Smooth muscle cell of the brain vasculature (primary cell): ENCODE measurements around the gene NFATC4.
"Not testable (repeated sequence)": the region's sequence is repeated elsewhere in the genome, so short reads cannot be mapped to it uniquely, and the experiment has no call there.

Experiments used
- DNase-seq: peaks from one replicate; pipeline ENCODE4 v3.0.0-alpha.2; 2012; ENCODE audit warnings: low read depth, low spot score

NFATC4 gene

DNA sequence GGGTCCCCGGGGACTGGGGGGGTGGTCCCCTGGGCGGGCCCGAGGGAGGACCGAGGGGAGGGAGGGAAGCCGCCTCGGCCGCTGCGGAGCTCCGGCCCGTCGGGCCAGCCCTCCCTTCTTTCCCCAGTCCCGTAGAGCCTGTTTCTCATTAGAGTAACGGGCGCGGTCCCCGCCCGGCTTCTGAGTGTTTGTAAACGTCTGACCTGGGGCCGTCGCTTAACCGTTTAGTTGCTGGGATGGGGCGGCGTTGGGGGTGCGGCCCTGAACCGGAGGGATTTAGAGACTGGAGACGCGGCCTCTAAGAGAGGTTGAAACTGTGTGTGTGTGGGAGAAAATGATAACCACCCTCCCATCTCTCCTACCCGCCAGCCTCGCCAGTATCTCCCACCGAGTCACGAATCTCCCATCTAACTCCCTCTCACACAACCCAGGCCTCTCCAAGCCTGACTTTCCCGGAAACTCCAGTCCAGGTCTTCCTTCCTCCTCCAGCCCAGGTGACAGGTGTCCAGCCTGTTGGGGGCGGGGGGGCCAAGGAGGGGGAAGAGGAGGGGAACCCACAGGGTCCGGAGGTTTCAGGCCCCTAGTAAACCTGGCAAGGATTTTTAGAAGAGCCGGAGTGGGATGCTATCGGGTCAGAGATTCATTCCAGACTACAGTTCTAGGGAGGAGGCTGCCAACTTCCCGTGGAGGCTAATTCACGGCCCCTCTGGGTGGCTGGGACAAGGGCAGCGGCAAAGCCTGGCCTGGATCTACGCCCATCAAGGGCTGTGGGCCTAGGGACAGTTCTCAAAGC is 1.1 kb upstream of the NFATC4 start:
- peak; percentile 89 for DNase-seq

DNA sequence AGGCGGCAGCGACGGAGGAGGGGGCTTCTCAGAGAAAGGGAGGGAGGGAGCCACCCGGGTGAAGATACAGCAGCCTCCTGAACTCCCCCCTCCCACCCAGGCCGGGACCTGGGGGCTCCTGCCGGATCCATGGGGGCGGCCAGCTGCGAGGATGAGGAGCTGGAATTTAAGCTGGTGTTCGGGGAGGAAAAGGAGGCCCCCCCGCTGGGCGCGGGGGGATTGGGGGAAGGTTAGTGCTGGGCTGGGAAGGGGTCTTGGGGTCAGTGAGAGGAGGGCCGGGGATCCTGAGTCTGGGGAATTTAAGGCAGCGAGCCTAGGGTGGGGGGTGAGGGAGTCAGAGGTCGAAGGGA is 203 bp downstream of the NFATC4 start:
- no peak for DNase-seq

DNA sequence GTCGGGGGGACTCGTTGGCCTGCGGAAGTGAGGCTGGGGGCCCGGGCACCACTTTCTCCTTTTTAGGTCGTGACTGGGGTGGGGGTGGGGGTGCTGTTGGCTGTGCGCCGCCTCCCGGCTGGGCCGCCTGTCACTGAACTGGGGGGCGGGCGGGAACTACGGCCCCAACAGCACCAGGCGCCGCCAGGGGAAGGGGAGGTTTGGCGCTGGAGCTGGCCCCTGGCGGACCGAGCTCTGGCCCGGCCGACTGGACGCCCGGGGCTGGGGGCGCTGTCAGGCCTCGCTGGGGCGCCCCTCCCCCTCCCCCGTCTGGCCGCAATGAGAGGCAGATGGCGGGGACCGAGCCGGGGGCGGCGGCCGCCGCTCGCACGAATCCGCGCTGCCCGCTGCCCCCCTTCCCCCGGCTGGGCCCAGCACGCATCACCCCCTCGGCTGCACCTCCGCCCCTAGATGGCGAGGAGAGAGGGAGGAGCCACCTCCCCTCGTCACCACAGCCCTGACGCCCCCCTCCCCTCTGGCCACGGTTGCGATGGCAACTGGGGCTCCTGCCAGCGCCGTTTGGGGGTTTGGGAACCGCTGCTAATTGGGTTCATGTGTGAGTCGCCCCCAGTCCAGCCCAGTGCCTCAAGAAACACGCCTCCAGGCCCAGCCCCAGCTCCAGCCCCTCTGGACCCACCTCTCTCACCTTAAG is 723 bp downstream of the NFATC4 start:
- no peak for DNase-seq

DNA sequence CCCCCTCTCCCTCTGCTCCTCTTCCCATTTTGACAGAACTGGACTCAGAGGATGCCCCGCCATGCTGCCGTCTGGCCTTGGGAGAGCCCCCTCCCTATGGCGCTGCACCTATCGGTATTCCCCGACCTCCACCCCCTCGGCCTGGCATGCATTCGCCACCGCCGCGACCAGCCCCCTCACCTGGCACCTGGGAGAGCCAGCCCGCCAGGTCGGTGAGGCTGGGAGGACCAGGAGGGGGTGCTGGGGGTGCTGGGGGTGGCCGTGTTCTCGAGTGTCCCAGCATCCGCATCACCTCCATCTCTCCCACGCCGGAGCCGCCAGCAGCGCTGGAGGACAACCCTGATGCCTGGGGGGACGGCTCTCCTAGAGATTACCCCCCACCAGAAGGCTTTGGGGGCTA is 1.5 kb downstream of the NFATC4 start:
- no peak for DNase-seq

DNA sequence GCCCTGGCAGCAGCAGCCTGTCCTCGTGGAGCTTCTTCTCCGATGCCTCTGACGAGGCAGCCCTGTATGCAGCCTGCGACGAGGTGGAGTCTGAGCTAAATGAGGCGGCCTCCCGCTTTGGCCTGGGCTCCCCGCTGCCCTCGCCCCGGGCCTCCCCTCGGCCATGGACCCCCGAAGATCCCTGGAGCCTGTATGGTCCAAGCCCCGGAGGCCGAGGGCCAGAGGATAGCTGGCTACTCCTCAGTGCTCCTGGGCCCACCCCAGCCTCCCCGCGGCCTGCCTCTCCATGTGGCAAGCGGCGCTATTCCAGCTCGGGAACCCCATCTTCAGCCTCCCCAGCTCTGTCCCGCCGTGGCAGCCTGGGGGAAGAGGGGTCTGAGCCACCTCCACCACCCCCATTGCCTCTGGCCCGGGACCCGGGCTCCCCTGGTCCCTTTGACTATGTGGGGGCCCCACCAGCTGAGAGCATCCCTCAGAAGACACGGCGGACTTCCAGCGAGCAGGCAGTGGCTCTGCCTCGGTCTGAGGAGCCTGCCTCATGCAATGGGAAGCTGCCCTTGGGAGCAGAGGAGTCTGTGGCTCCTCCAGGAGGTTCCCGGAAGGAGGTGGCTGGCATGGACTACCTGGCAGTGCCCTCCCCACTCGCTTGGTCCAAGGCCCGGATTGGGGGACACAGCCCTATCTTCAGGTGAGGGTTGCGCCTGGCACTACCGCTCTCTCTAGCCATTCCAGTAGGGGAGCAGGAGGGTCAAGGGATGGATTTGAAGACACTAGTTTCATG is 2.1 kb downstream of the NFATC4 start:
- DNase-seq: no peak

DNA sequence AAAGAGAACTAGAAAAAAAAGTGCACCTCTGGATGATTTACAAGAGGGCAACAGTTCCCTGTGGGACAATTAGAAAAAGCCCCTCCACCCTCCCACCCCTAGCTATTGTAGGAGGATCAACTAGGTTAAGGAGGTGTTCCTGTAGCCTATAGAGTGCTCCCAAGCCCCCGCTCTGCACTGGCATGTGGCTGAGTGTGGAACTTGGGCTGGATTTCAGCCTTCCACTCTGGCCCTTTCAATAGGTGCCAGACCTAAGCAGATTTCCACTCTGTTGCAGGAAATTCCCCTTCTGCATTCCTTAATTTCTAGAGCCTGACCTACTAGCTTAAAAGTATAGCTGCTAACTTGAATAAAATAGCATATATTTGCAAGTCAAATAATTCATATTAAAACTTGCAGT is 2.8 kb downstream of the NFATC4 start:
- DNase-seq: no peak

DNA sequence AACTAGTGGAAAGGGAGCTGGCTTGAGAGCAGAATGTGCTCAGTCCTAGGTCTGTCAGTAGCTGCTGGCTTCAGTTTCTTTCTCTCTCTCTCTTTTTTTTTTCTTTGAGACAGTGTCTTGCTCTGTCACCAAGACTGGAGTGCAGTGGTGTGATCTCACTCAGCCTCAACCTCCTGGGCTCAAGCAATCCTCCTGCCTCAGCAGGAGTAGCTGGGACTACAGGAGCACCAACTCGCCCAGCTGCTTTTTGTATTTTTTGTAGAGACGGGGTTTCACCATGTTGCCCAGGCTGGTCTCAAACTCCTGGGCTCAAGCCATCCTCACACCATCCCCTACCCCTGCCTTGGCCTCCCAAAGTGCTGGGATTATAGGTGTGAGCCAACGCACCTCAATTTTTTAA is 3.6 kb downstream of the NFATC4 start:
- not testable (repeated sequence) for DNase-seq

DNA sequence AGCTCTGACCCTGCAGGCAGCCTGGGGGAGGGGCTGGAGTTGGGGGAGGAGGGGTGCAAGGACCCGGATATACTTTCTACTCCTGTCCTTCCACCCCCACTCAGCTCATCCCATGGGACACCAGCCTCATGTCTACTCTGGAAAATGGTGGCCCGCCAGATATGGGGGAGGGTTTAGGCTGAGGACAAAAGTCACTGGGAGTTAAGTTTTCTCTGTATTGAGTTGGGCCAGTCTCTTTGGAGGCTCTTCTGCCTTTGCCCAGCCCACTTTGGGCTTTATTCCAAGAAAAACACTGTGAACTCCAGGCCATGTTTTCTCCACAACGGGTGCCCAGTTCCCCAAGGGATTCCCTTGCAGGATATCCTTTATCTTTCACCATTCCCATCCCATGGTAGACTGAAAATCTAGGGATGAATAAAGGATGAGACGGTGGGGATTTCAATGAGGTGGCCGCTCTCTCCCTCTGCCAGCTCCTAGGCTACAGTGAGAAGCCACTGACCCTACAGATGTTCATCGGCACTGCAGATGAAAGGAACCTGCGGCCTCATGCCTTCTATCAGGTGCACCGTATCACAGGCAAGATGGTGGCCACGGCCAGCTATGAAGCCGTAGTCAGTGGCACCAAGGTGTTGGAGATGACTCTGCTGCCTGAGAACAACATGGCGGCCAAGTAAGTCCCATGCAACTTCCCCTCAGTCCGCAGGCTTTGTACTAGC is 4.9 kb downstream of the NFATC4 start:
- DNase-seq: no peak

DNA sequence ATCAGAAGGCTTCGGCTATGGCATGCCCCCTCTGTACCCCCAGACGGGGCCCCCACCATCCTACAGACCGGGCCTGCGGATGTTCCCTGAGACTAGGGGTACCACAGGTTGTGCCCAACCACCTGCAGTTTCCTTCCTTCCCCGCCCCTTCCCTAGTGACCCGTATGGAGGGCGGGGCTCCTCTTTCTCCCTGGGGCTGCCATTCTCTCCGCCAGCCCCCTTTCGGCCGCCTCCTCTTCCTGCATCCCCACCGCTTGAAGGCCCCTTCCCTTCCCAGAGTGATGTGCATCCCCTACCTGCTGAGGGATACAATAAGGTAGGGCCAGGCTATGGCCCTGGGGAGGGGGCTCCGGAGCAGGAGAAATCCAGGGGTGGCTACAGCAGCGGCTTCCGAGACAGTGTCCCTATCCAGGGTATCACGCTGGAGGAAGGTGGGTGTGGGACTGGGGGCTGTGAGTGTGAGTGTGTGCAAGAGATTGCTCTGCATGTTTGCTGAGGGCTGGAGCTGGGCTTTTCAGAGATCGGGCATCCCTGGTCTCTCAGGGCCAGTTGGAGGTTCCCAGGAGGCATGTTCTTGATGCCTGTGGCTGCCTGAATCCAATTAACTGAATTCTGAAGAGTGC is 8.6 kb downstream of the NFATC4 start:
- no peak for DNase-seq

DNA sequence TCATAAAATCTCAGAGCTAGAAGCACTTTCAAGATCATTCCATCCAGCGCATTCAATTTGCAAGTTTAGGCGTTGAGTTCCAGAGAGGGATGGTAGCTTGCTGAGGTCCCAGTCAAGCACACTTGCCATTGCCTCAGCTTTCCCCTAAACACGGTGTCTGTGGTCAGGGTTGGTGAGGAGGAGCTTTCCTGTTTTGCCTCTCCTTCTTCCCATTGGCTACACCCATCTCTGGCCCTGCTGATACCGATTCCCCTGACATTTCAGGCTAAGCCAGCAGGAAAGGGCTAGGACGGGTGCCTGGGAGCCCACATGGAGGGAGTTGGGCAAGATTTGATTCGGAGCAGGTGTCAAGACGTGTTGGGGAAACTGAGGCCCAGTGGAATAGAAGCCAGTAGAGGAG is 9.1 kb downstream of the NFATC4 start:
- no peak for DNase-seq

DNA sequence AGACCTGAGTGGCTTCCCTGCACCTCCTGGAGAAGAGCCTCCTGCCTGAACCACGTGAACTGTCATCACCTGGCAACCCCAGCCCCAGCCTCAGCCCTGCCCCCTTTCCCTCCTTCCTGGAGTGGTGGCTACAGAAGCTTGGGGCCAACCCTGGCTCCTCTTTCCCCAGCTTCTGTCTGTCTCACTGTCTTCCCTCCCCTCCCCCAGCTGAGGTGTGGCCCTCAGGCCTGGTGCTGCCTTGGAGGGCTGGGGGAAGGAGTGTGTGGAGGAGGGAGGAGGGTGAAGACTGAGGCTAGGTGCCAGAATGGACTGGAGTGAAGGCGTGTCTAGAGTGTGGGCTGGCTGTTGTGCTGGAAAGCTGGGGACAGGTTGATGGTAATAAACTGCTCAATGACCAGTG is 9.7 kb downstream of the NFATC4 start:
- DNase-seq: no peak

DNA sequence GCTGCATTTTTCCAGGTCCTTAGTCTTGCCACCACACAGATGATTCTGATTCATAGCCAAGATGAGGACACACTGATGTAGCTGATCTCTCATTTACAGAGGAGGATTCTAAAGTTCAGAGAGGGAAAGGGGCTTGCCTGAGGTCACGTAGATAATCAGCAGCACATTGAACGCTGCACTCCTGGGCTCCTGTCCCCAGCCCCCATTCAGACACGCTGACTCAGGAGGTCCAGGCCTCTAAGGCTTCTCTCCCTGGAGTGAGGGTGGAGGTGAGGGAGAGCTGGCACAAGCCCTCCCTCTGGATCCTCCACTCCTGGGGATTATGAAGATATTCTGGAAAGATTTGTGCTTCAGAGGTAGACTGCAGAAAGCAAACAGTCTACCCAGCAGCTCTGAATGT is 10.3 kb downstream of the NFATC4 start:
- no peak for DNase-seq

DNA sequence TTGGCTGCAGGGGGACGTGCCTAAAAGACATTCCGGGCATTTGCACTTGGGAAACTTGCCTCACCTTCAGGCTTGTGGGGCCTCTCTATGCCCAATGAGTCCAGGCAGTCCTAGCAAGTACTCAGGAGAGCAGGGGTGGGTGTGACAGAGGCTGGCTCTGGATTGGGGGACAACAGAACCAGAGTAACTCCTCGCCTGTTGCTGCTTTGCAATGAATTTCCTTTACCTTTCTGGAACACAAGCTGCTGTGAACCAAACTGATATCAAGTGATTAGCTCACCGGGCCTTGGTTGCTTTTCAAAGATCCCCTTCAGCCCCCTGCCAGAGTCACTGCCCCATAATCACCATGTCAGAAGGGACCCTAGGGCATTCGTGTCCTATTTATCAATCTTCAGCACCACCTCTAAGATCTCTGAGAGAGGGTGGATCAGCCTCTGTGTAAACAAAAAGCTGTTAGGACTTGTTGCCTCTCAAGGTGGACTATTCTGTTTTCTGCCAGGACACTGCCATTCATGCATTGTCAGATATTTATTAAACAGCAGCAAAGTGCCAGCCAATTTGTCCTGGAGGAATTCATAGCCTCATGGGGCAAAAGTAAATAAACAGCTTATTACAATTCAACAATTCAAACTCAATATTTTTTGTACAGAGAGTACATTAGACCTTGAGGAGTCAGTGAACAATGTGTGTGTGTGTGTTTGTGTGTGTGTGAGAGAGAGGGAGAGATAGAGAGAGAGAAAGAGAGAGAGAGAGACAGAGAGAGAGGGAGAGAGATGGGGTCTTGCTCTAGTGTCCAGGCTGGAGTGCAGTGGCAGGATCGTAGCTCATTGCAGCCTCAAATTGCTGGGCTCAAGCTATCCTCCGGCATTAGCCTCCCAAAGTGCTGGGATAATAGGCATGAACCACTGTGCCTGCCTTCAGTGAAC is 11.3 kb downstream of the NFATC4 start:
- DNase-seq: no peak

DNA sequence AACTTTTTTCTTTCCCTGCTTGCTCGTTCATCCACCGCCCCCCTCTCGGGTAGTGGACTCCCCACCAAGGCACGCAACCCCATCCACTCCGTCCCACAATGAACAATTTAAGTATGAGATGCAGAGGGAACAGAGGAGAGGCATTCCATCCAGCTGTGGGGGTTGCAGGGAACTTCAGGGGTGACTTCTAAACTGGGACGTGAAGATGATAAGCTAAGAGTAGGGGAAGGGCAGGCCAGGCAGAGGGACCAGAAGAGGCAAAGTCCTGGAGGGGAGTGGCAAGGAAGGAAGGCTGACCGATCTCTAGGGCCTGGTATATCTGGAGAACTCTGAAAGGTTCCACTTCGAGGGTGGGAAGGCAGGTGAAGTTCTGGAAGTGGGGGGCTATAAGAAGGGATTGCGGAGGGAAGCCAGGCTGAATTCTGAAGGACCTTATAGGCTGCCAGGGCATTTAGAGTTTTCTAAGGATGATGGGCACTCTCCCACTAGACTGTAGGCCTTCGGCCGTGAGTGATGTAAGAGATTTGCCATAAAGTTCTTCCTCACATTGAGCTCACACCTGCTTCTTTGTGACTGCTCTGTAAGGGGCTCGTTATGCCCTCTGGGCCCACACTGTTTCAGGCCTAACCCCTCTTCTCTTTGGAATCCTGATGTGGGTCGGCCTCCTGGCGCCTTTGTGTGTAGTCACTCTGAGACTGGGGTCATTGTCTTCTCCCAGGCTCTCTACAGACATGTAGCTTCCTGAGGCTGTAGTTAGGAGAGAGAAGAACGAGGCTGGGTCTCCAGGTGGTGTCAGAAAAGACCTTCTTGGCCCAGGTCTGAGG is 12.1 kb downstream of the NFATC4 start:
- no peak for DNase-seq

DNA sequence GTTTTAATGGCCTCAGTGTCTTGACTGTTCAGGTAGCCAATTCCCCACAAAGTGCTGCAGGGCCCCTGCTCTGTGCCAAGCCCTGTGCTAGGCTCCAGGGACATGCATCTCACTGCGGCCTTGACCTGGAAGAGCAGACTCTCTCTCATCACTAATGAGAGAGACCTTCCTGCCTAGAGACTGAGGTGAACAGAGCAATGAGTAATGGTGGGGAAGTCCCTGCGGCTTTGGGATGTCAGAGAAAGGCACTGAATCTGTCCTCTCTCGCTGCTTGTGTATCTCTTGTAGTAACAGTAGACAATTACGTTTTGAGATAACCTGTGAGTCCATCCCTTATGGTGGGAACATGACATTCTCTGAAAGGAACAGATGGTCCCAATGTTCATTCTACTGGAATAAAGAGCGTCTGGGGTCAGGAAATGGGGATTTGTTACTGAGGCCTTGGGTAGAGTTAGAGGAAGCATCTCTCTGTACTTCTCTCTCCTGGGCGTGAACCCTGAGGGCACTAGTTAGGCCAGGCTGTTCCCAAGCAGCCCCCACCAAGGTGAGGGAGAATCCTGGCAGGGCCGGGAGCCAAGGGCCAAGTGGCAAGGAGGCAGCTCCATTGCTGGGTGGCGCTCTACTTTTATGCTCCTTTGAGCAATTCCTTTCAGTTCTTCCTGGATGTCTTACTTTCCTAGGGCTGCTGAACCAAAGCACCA is 13.5 kb downstream of the NFATC4 start:
- no peak for DNase-seq

DNA sequence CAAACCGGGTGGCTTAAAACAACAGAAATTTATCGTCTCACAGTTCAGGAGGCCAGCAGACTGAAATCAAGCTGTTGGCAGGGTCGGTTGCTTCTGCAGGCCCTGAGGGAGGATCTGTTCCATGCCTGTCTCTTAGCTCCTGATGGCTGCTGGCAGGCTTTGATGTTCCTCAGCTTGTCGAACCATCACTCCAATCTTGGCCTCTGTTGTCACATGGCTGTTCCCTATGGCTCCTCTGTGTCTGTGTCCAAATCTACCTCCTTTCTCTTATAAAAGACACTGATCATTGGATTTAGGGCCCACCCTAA is 14.0 kb downstream of the NFATC4 start:
- no peak for DNase-seq

DNA sequence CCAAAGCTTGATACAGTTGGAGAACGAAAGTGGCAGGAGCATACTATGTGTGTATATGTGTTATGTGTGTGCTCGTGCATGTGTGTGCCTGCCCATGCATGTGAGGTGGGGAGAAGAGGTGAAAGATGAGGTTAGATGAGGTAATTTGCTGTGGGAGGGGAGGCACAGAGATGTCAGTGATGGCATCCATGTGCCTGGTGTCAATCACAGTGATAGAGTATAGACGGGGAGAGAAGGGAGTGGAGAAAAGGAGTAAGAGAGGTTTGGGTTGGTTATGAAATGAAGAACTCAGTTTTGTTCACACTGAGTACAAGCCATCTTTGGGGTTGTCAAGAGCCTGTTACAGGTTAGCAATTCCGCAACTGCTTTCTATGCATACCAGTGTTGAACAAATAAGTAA is 16.2 kb downstream of the NFATC4 start:
- no peak for DNase-seq

DNA sequence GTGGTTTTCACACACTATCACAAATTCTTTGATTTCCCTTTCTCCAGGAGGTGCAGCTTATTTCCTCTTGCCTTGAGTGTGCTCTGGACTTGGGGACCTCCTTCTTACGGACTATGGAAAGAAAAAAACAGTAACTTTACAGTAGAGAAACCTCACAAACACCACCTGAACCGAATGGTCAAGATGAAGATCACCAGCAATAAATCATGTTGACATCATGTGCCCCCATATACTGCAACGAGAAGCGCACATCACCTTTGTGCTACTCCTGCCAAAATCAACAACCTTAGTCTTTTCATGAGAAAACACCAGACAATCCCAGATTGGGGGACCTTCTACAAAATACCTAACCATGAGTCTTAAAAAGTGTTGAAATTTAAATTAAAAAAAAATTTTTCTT is 17.5 kb downstream of the NFATC4 start:
- DNase-seq: no peak

DNA sequence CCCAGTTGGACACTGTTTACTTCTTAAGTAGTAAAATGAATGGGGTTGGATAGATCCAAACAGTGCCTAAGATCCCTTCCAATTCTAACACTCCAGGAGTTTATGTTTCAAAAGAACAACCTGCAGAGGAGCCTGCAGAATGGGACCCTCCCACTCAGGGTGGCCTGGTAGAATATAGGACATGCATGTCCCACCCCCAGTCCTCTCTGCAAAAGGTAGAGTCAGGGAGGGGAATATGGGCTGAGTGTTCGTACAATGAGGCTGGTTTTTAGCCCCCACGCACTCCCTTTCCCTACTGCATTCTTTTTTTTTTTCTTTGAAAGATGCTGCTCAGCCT is 19.0 kb downstream of the NFATC4 start:
- DNase-seq: no peak
